B cell (primary cell): ENCODE results near the gene TSPAN5. TPM values are rescaled to one million over a fixed set of nuclear protein-coding genes. Genes with fewer than 3 reads are reported as not detected.

Experiments used
- ATAC-seq: fragments of 200-7000 bp; cut with Tn5 transposase; one replicate; pipeline ENCODE4 v1.10.0; 2021; ENCODE audit warnings: low read depth, mild to moderate bottlenecking, moderate number of reproducible peaks, moderate library complexity
- CTCF ChIA-PET: fragments of 350-600 bp; sonication (Branson Sonifier 250); formaldehyde crosslinking; loops from one replicate; lab custom pipeline; 2021; ENCODE audit warnings: antibody characterized with exemption, inconsistent platforms; lab: Charles Lee
- POLR2A ChIA-PET: fragments of 350-600 bp; sonication (Branson Sonifier 250); formaldehyde crosslinking; loops from one replicate; lab custom pipeline; 2021; ENCODE audit warnings: antibody characterized with exemption; lab: Charles Lee
- DNase-seq: peaks from one replicate; pipeline ENCODE4 v3.0.0; 2013
- H2AFZ ChIP-seq: 2 replicates; pipeline ENCODE4 v1.6.1; 2012; ENCODE audit warnings: mild to moderate bottlenecking, low read depth, low read length; ENCODE audit not compliant: insufficient read depth, poor library complexity, severe bottlenecking
- H3K27ac ChIP-seq, 2 donors: 1 replicate in 1 of 2; 2 replicates in 1 of 2; pipeline ENCODE4 v1.5.1; 2012 to 2013; ENCODE audit warnings: low read length in 2 of 2, mild to moderate bottlenecking in 2 of 2, moderate library complexity in 1 of 2
- H3K27me3 ChIP-seq, 4 experiments: fragments of 200-600 bp in 1 of 4; sonication (generic) in 1 of 4; replicated peaks in 1 of 4; 1 replicate in 2 of 4; 2 replicates in 2 of 4; pipeline versions ENCODE4 v1.6.1 to v1.7.0; 2013 to 2016; ENCODE audit warnings: low read length in 3 of 4, mild to moderate bottlenecking in 2 of 4, mixed read lengths in 1 of 4, moderate library complexity in 1 of 4; ENCODE audit not compliant: insufficient read depth in 4 of 4, control insufficient read depth in 3 of 4; ENCODE audit errors: control extremely low read depth in 1 of 4
- H3K36me3 ChIP-seq, 2 experiments: replicated peaks in 1 of 2; 1 replicate in 1 of 2; 2 replicates in 1 of 2; pipeline versions ENCODE4 v1.6.1 to v1.7.1; 2013; ENCODE audit warnings: low read length in 1 of 2; ENCODE audit not compliant: insufficient read depth in 2 of 2, control insufficient read depth in 1 of 2; ENCODE audit errors: control extremely low read depth in 1 of 2, extremely low read depth in 1 of 2
- H3K4me1 ChIP-seq, 2 donors: fragments of 200-600 bp in 1 of 2; sonication (generic) in 1 of 2; 1 replicate in 1 of 2; 2 replicates in 1 of 2; pipeline versions ENCODE4 v1.5.1 to v1.6.1; 2013 to 2017; ENCODE audit warnings: low read length in 2 of 2; ENCODE audit not compliant: control insufficient read depth in 2 of 2, insufficient read depth in 2 of 2
- H3K4me2 ChIP-seq: replicated peaks from 2 replicates; pipeline ENCODE3; 2012; ENCODE audit warnings: mild to moderate bottlenecking, low read depth, low read length; ENCODE audit not compliant: poor library complexity, severe bottlenecking
- H3K4me3 ChIP-seq, 5 experiments: fragments of 200-600 bp in 1 of 5; sonication (generic) in 1 of 5; 1 replicate in 3 of 5; 2 replicates in 2 of 5; pipeline versions ENCODE4 v1.5.1 to v1.7.0; 2011 to 2016; ENCODE audit warnings: low read length in 4 of 5, mild to moderate bottlenecking in 4 of 5, low read depth in 2 of 5, control low read depth in 1 of 5, moderate library complexity in 1 of 5; ENCODE audit not compliant: insufficient read depth in 1 of 5; ENCODE audit errors: control extremely low read depth in 1 of 5, extremely low read depth in 1 of 5
- H3K79me2 ChIP-seq: fragments of 200-600 bp; sonication (generic); one replicate; pipeline ENCODE4 v1.6.0; 2016; ENCODE audit warnings: low read length; ENCODE audit not compliant: control insufficient read depth, insufficient read depth
- H3K9ac ChIP-seq: fragments of 200-600 bp; sonication (generic); 2 replicates; pipeline ENCODE4 v1.6.1; 2017; ENCODE audit warnings: mild to moderate bottlenecking, low read length, moderate library complexity
- H3K9me3 ChIP-seq, 3 donors: one replicate each; pipeline versions ENCODE4 v1.6.1 to v1.7.1; 2013; ENCODE audit warnings: low read length in 2 of 3; ENCODE audit not compliant: control insufficient read depth in 2 of 3, insufficient read depth in 1 of 3; ENCODE audit errors: control extremely low read depth in 1 of 3
- H4K20me1 ChIP-seq: 2 replicates; pipeline ENCODE4 v1.6.0; 2012; ENCODE audit warnings: mild to moderate bottlenecking, low read length; ENCODE audit not compliant: insufficient read depth, control insufficient read depth, poor library complexity, severe bottlenecking
- H3K27ac Mint-ChIP-seq: one replicate; pipeline ENCODE4 v1.8.0; 2021; ENCODE audit warnings: mixed read lengths
- H3K27me3 Mint-ChIP-seq: one replicate; pipeline ENCODE4 v1.8.0; 2021; ENCODE audit warnings: mixed read lengths
- H3K4me1 Mint-ChIP-seq: one replicate; pipeline ENCODE4 v1.8.0; 2021; ENCODE audit warnings: mixed read lengths
- H3K4me3 Mint-ChIP-seq: one replicate; pipeline ENCODE4 v1.8.0; 2021; ENCODE audit warnings: mixed read lengths
- H3K9me3 Mint-ChIP-seq: one replicate; pipeline ENCODE4 v1.8.0; 2022; ENCODE audit warnings: mixed read lengths; ENCODE audit not compliant: insufficient read depth
- CTCF ChIP-seq: fragments of 200-600 bp; IDR thresholded peaks from one replicate; pipeline ENCODE4 v1.8.0; 2022; ENCODE audit warnings: antibody characterized with exemption, mild to moderate bottlenecking
- EZH2 ChIP-seq: IDR thresholded peaks from 2 replicates; pipeline ENCODE4 v1.6.1; 2012; ENCODE audit warnings: borderline replicate concordance, low read depth, mild to moderate bottlenecking, moderate library complexity, low read length; ENCODE audit not compliant: insufficient read depth, poor library complexity, severe bottlenecking
- WGBS: methylation state at CpG from one replicate; pipeline ENCODE4 v1.1.5; 2013; ENCODE audit warnings: missing lambda C conversion rate; ENCODE audit not compliant: insufficient coverage; 5-methylcytosine and 5-hydroxymethylcytosine counted together
- intact Hi-C: fragments of 100-400 bp; cut with micrococcal nuclease; formaldehyde crosslinking; loops from one replicate; pipeline ENCODE4 v1.10.0; 2022
- polyA plus RNA-seq: library from polyadenylated mRNA; depleted of rRNA; stranded (reverse); fragments of >200 nt; gene quantifications from 2 replicates; pipeline ENCODE4 v1.2.3, GENCODE V29; 2012
- total RNA-seq, 2 donors: library from RNA; stranded (reverse); fragments of 120-200 nt in 1 of 2; gene quantifications; 1 replicate in 1 of 2; 2 replicates in 1 of 2; pipeline versions ENCODE4 v1.2.3 to v1.2.4, GENCODE V29; 2013 to 2022

Gene TSPAN5
- total and polyA plus RNA-seq, 2 donors (not counting 1 experiment from before 2014, with no cell fraction given) = 2.6 to 5.3 TPM

- ATAC-seq = no peak
- Mint-ChIP-seq H3K9me3 (no peaks in the 10 kb centered on the region), H3K27me3 (peaks cover 7% of the 10 kb centered on the region), H3K27ac (no peak overlapping the region), H3K4me3 (no peak overlapping the region), H3K4me1 (peaks cover 2% of the 10 kb centered on the region)
- Histone ChIP-seq H3K4me1 (no peaks in the 10 kb centered on the region), H3K9ac (no peak overlapping the region), H2AFZ (no peak overlapping the region), H3K4me3 (no peak overlapping the region), H3K27ac (no peak overlapping the region), H3K9me3 (no peaks in the 10 kb centered on the region), H3K79me2 (no peaks in the 10 kb centered on the region), H4K20me1 (no peaks in the 10 kb centered on the region), H3K36me3 (no peaks in the 10 kb centered on the region), H3K27me3 (no peaks in the 10 kb centered on the region), H3K4me2 (no peak overlapping the region)
- POLR2A ChIA-PET = no interaction called here
- no peak for DNase-seq
- WGBS = 100% methylated on average over 2 of the region's 4 CpGs
- CTCF ChIA-PET = interaction anchor here (1.0 kb wide), 1 partner anchor 212 kb away, joined by 3 read pairs; no protein-coding TSS in a partner anchor
- TF ChIP-seq CTCF = no peak
- no peak for TF ChIP-seq EZH2
- intact Hi-C loops = no loop called here
These were observed 21.3 kb upstream of the TSPAN5 start for GRCh38 chr4:98679738-98680137.

- no peak overlapping the region for H3K27ac Mint-ChIP-seq
- Histone ChIP-seq H3K4me1 (peaks cover 6% of the 10 kb centered on the region in 2 donors), H4K20me1 (no peaks in the 10 kb centered on the region), H3K4me2 (no peak overlapping the region), H3K27me3 (no peaks in the 10 kb centered on the region), H3K9ac (no peak overlapping the region), H3K36me3 (no peaks in the 10 kb centered on the region), H3K27ac (no peak overlapping the region), H3K4me3 (no peak overlapping the region), H2AFZ (no peak overlapping the region), H3K79me2 (no peaks in the 10 kb centered on the region), H3K9me3 (no peaks in the 10 kb centered on the region)
- no peak for TF ChIP-seq CTCF
- TF ChIP-seq EZH2 = no peak
- WGBS = 96% methylated on average over 2 of the region's 3 CpGs
- H3K4me1 Mint-ChIP-seq = peaks cover 7% of the 10 kb centered on the region
- intact Hi-C loops = no loop called here
- ATAC-seq (no peak), DNase-seq (no peak)
- CTCF ChIA-PET = no interaction called here
- peaks cover 17% of the 10 kb centered on the region for H3K27me3 Mint-ChIP-seq
- POLR2A ChIA-PET = interaction anchor here (0.7 kb wide), 1 partner anchor 140 kb away, joined by 8 read pairs; no protein-coding TSS in a partner anchor
- no peaks in the 10 kb centered on the region for H3K9me3 Mint-ChIP-seq
- H3K4me3 Mint-ChIP-seq = no peak overlapping the region
These were observed 19.4 kb upstream of the TSPAN5 start for GRCh38 chr4:98677799-98678198.
